H9 (cell line): Measurements from ENCODE around the gene LRP1-AS. TPM values are rescaled to one million over a fixed set of nuclear protein-coding genes. Genes with fewer than 3 reads are reported as not detected.
A peak's percentile ranks its signal among the peaks of the same experiment; 100 is the strongest.

Source experiments
- DNase-seq: peaks from one replicate; pipeline ENCODE4 v3.0.0-alpha.2; 2017
- H2AFZ ChIP-seq: one replicate; pipeline ENCODE4 v1.6.1; 2013; ENCODE audit warnings: mild to moderate bottlenecking, low read length, control low read depth, moderate library complexity
- H2AK5ac ChIP-seq: 2 replicates; pipeline ENCODE4 v1.6.1; 2013; ENCODE audit warnings: low read length, control low read depth, mixed read lengths; ENCODE audit not compliant: insufficient read length
- H2BK120ac ChIP-seq: one replicate; pipeline ENCODE4 v1.6.1; 2013; ENCODE audit warnings: low read depth, mild to moderate bottlenecking, low read length, control low read depth, inconsistent platforms; ENCODE audit not compliant: poor library complexity, severe bottlenecking
- H2BK12ac ChIP-seq: 2 replicates; pipeline ENCODE4 v1.6.1; 2013; ENCODE audit warnings: low read length, control low read depth, mixed read lengths, low read depth; ENCODE audit not compliant: insufficient read length
- H2BK15ac ChIP-seq: 2 replicates; pipeline ENCODE4 v1.6.1; 2013; ENCODE audit warnings: low read depth, low read length, control low read depth
- H2BK20ac ChIP-seq: one replicate; pipeline ENCODE4 v1.6.1; 2013; ENCODE audit warnings: low read depth, mild to moderate bottlenecking, low read length, control low read depth, inconsistent platforms; ENCODE audit not compliant: poor library complexity, severe bottlenecking
- H2BK5ac ChIP-seq: 2 replicates; pipeline ENCODE4 v1.6.1; 2013; ENCODE audit warnings: low read length, control low read depth, mixed read lengths; ENCODE audit not compliant: insufficient read length
- H3K14ac ChIP-seq: 2 replicates; pipeline ENCODE4 v1.6.1; 2013; ENCODE audit warnings: low read length, control low read depth; ENCODE audit not compliant: insufficient read depth
- H3K18ac ChIP-seq: 2 replicates; pipeline ENCODE4 v1.6.1; 2013; ENCODE audit warnings: low read depth, mild to moderate bottlenecking, mixed read lengths, low read length, control low read depth; ENCODE audit not compliant: insufficient read length
- H3K23ac ChIP-seq: 2 replicates; pipeline ENCODE4 v1.6.1; 2013; ENCODE audit warnings: low read length, control low read depth, mixed read lengths, low read depth; ENCODE audit not compliant: insufficient read length
- H3K23me2 ChIP-seq: 2 replicates; pipeline ENCODE4 v1.6.1; 2013; ENCODE audit warnings: low read depth, mild to moderate bottlenecking, mixed read lengths, low read length, control low read depth; ENCODE audit not compliant: insufficient read length, poor library complexity, severe bottlenecking
- H3K27ac ChIP-seq: 2 replicates; pipeline ENCODE4 v1.5.1; 2013; ENCODE audit warnings: low read length, control low read depth, mixed read lengths, low read depth; ENCODE audit not compliant: insufficient read length
- H3K27me3 ChIP-seq: 2 replicates; pipeline ENCODE4 v1.6.1; 2013; ENCODE audit warnings: low read length, control low read depth, inconsistent platforms; ENCODE audit not compliant: insufficient read depth
- H3K4ac ChIP-seq: 2 replicates; pipeline ENCODE4 v1.6.1; 2013; ENCODE audit warnings: low read depth, mild to moderate bottlenecking, control low read depth, inconsistent platforms, low read length, moderate library complexity
- H3K4me1 ChIP-seq: 2 replicates; pipeline ENCODE4 v1.6.1; 2013; ENCODE audit warnings: low read length, control low read depth, inconsistent platforms; ENCODE audit not compliant: insufficient read depth
- H3K4me2 ChIP-seq: 2 replicates; pipeline ENCODE4 v1.6.1; 2013; ENCODE audit warnings: low read length, control low read depth, mixed read lengths; ENCODE audit not compliant: insufficient read length, insufficient read depth
- H3K56ac ChIP-seq: 2 replicates; pipeline ENCODE4 v1.6.1; 2013; ENCODE audit warnings: low read depth, mild to moderate bottlenecking, mixed read lengths, low read length, control low read depth; ENCODE audit not compliant: insufficient read length
- H3K79me1 ChIP-seq: 2 replicates; pipeline ENCODE4 v1.6.1; 2013; ENCODE audit warnings: low read depth, mild to moderate bottlenecking, moderate library complexity, low read length, control low read depth, inconsistent platforms; ENCODE audit not compliant: insufficient read depth, poor library complexity, severe bottlenecking
- H3K79me2 ChIP-seq: 2 replicates; pipeline ENCODE4 v1.6.1; 2013; ENCODE audit warnings: low read length, control low read depth, inconsistent platforms; ENCODE audit not compliant: insufficient read depth
- H3K9ac ChIP-seq: 2 replicates; pipeline ENCODE4 v1.6.1; 2013; ENCODE audit warnings: low read length, control low read depth, mixed read lengths; ENCODE audit not compliant: insufficient read length; ENCODE audit errors: extremely low read depth
- H3K9me3 ChIP-seq: one replicate; pipeline ENCODE4 v1.6.1; 2013; ENCODE audit warnings: low read depth, low read length, inconsistent platforms; ENCODE audit not compliant: control insufficient read depth
- H3T11ph ChIP-seq: one replicate; pipeline ENCODE4 v1.6.1; 2013; ENCODE audit warnings: mild to moderate bottlenecking, low read length, control low read depth, inconsistent platforms
- H4K20me1 ChIP-seq: one replicate; pipeline ENCODE4 v1.6.1; 2013; ENCODE audit not compliant: control insufficient read depth, insufficient read length, insufficient read depth
- H4K5ac ChIP-seq: 2 replicates; pipeline ENCODE4 v1.6.1; 2013; ENCODE audit warnings: low read depth, mild to moderate bottlenecking, mixed read lengths, low read length, control low read depth; ENCODE audit not compliant: insufficient read length
- H4K8ac ChIP-seq: replicated peaks from 2 replicates; pipeline ENCODE4 v1.6.1; 2013; ENCODE audit warnings: low read length, control low read depth, mixed read lengths, low read depth; ENCODE audit not compliant: insufficient read length
- H4K91ac ChIP-seq: 2 replicates; pipeline ENCODE4 v1.6.1; 2013; ENCODE audit warnings: low read depth, mild to moderate bottlenecking, moderate library complexity, mixed read lengths, low read length, control low read depth; ENCODE audit not compliant: insufficient read length
- H3K27ac Mint-ChIP-seq, 3 experiments: 2 replicates in 2 of 3; 3 replicates in 1 of 3; pipeline ENCODE4 v1.8.0; 2020 to 2021; ENCODE audit warnings: mixed read lengths in 3 of 3, mild to moderate bottlenecking in 1 of 3, moderate library complexity in 1 of 3
- H3K27me3 Mint-ChIP-seq: 2 replicates; pipeline ENCODE4 v1.8.0; 2021; ENCODE audit warnings: low read depth, mild to moderate bottlenecking, moderate library complexity, mixed read lengths
- H3K36me3 Mint-ChIP-seq, 3 experiments: 2 replicates in 2 of 3; 3 replicates in 1 of 3; pipeline ENCODE4 v1.8.0; 2020 to 2021; ENCODE audit warnings: low read depth in 3 of 3, mixed read lengths in 3 of 3; ENCODE audit not compliant: insufficient read depth in 1 of 3
- H3K4me1 Mint-ChIP-seq, 2 experiments: 2 replicates each; pipeline ENCODE4 v1.8.0; 2020; ENCODE audit warnings: mixed read lengths in 2 of 2
- H3K4me3 Mint-ChIP-seq, 2 experiments: 2 replicates in 1 of 2; 3 replicates in 1 of 2; pipeline ENCODE4 v1.8.0; 2020 to 2021; ENCODE audit warnings: mild to moderate bottlenecking in 2 of 2, mixed read lengths in 2 of 2, moderate library complexity in 1 of 2
- H3K9me3 Mint-ChIP-seq, 2 experiments: 2 replicates in 1 of 2; 3 replicates in 1 of 2; pipeline ENCODE4 v1.8.0; 2020; ENCODE audit warnings: mild to moderate bottlenecking in 2 of 2, mixed read lengths in 2 of 2, moderate library complexity in 1 of 2
- CTCF ChIP-seq: fragments of 200-600 bp; sonication (generic); conservative IDR thresholded peaks from 3 replicates; pipeline ENCODE4 v1.8.0; 2021; ENCODE audit warnings: antibody characterized with exemption, mild to moderate bottlenecking
- WGBS: extraction: QIAGEN DNeasy Blood & Tissue Kit; methylation state at CpG from one replicate; pipeline ENCODE4 v1.1.7; 2013; ENCODE audit warnings: missing lambda C conversion rate, low lambda C conversion rate, mixed read lengths; ENCODE audit not compliant: insufficient read length; ENCODE audit errors: extremely low coverage; 5-methylcytosine and 5-hydroxymethylcytosine counted together
- long read RNA-seq: library from polyadenylated mRNA; unstranded; transcript quantifications from one replicate; pipeline ENCODE4 v2.0.0, GENCODE V29; 2020
- total RNA-seq: library from RNA; stranded (reverse); gene quantifications from 2 replicates; pipeline ENCODE4 v1.2.1, GENCODE V29; 2021

The LRP1-AS gene
- not detected in 2 replicates for total RNA-seq
- long read RNA-seq: 0 reads

GRCh38 chr12:57146961-57147944 lies at the start of gene LRP1-AS:
LRP1-AS (minus strand) TSS chr12:57147619.
- no peak for TF ChIP-seq CTCF
- no peak within 1 kb of the TSS for H4K8ac ChIP-seq
- no peaks in the 10 kb centered on the region for H3K79me1 ChIP-seq
- H3T11ph ChIP-seq: no peak within 1 kb of the TSS
- no peak within 1 kb of the TSS for H3K9ac ChIP-seq
- WGBS: no CpG with 5 or more reads among the region's 8 CpGs
- H3K14ac ChIP-seq: no peak within 1 kb of the TSS
- no peaks in the 10 kb centered on the region for H3K9me3 ChIP-seq
- H3K27me3 ChIP-seq: no peaks in the 10 kb centered on the region
- no peaks in the 10 kb centered on the region for H3K4me1 ChIP-seq
- no peak within 1 kb of the TSS for H2BK120ac ChIP-seq
- peak within 1 kb of the TSS; percentile 25 to 83 (median 79); a peak in 6 of 7 replicates for H3K27ac Mint-ChIP-seq
- H3K9me3 Mint-ChIP-seq: no peaks in the 10 kb centered on the region
- no peak within 1 kb of the TSS for H3K56ac ChIP-seq
- H2BK15ac ChIP-seq: no peak within 1 kb of the TSS
- no peaks in the 10 kb centered on the region for H4K20me1 ChIP-seq
- no peak within 1 kb of the TSS for H3K4me2 ChIP-seq
- H3K79me2 ChIP-seq: no peaks in the 10 kb centered on the region
- H4K91ac ChIP-seq: no peak within 1 kb of the TSS
- no peaks in the 10 kb centered on the region for H3K27me3 Mint-ChIP-seq
- no peaks in the 10 kb centered on the region for H3K23me2 ChIP-seq
- no peak within 1 kb of the TSS for H2AK5ac ChIP-seq
- H2AFZ ChIP-seq: no peak within 1 kb of the TSS
- H2BK5ac ChIP-seq: no peak within 1 kb of the TSS
- H2BK12ac ChIP-seq: no peak within 1 kb of the TSS
- peaks cover 23 to 90% (median 80%) of the 10 kb centered on the region in 3 experiments; a peak in 6 of 7 replicates for H3K36me3 Mint-ChIP-seq
- no peak within 1 kb of the TSS for H4K5ac ChIP-seq
- no peak within 1 kb of the TSS for H3K18ac ChIP-seq
- H3K4ac ChIP-seq: no peak within 1 kb of the TSS
- DNase-seq: no peak
- H3K23ac ChIP-seq: no peak within 1 kb of the TSS
- no peak within 1 kb of the TSS for H3K27ac ChIP-seq
- H3K4me3 Mint-ChIP-seq: no peak within 1 kb of the TSS
- peaks cover 28 to 47% of the 10 kb centered on the region in 2 experiments for H3K4me1 Mint-ChIP-seq
- no peak within 1 kb of the TSS for H2BK20ac ChIP-seq
